Caki2 (cell line): ENCODE results near the gene TGDS. TPM values are rescaled to one million over a fixed set of nuclear protein-coding genes. Genes with fewer than 3 reads are reported as not detected.

ENCODE experiments used
- DNase-seq: peaks from one replicate; pipeline ENCODE4 v3.0.0-alpha.2; 2015; ENCODE audit warnings: low read depth
- in situ Hi-C: cut with HindIII; loops from 2 replicates; pipeline ENCODE4 v1.10.0; 2016; ENCODE audit warnings: low sequenced_read_pairs, low pct_unique_long_range_greater_than_20kb, mixed read lengths
- total RNA-seq: library from RNA; depleted of rRNA; stranded (reverse); fragments of >200 nt; shearing (Covaris generic); gene quantifications from 2 replicates; pipeline ENCODE4 v1.2.3, GENCODE V29; 2014; ENCODE audit warnings: low replicate concordance

Gene TGDS
- total RNA-seq, 1 experiment from 2014 or later, result 11.4 TPM

- in situ Hi-C loops, result no loop called here
- DNase-seq, result no peak
These were observed 36.6 kb downstream of the TGDS start for GRCh38 chr13:94559222-94559795.

- in situ Hi-C loops, result no loop called here
- DNase-seq, result peak; percentile 84
These were observed 37.2 kb downstream of the TGDS start for GRCh38 chr13:94558716-94559115.

- DNase-seq, result no peak
- in situ Hi-C loops, result no loop called here
These were observed 38.2 kb downstream of the TGDS start for GRCh38 chr13:94557684-94558235.

GRCh38 chr13:94556621-94557020, 39.3 kb downstream of the TGDS start:
- no peak for DNase-seq
- in situ Hi-C loops, result no loop called here

- DNase-seq, result no peak
- in situ Hi-C loops, result no loop called here
These were observed 39.9 kb downstream of the TGDS start for GRCh38 chr13:94556041-94556440.

- in situ Hi-C loops, result no loop called here
- DNase-seq, result no peak
These were observed 42.2 kb downstream of the TGDS start for GRCh38 chr13:94553766-94554165.

GRCh38 chr13:94552095-94552494, 43.9 kb downstream of the TGDS start:
- in situ Hi-C loops, result no loop called here
- no peak for DNase-seq

GRCh38 chr13:94550062-94550738, 45.8 kb downstream of the TGDS start:
- in situ Hi-C loops, result no loop called here
- no peak for DNase-seq

GRCh38 chr13:94549232-94550061, 46.5 kb downstream of the TGDS start:
- in situ Hi-C loops, result no loop called here
- peak; percentile 94 for DNase-seq

- in situ Hi-C loops, result no loop called here
- DNase-seq, result no peak
These were observed 47.1 kb downstream of the TGDS start for GRCh38 chr13:94548821-94549231.

GRCh38 chr13:94548382-94548781, 47.6 kb downstream of the TGDS start:
- in situ Hi-C loops, result no loop called here

GRCh38 chr13:94546061-94546839, 49.7 kb downstream of the TGDS start:
- in situ Hi-C loops, result no loop called here

More at GRCh38 chr13:94548382-94548781, 47.6 kb downstream of the TGDS start:
- no peak for DNase-seq

GRCh38 chr13:94544922-94545321, 51.0 kb downstream of the TGDS start:
- in situ Hi-C loops, result no loop called here
- no peak for DNase-seq

More at GRCh38 chr13:94546061-94546839, 49.7 kb downstream of the TGDS start:
- DNase-seq, result no peak

- no peak for DNase-seq
- in situ Hi-C loops, result no loop called here
These were observed 53.0 kb downstream of the TGDS start for GRCh38 chr13:94542917-94543316.

GRCh38 chr13:94537740-94538630, 58.0 kb downstream of the TGDS start:
- DNase-seq, result no peak
- in situ Hi-C loops, result no loop called here

- in situ Hi-C loops, result no loop called here
- DNase-seq, result no peak
These were observed 60.2 kb downstream of the TGDS start for GRCh38 chr13:94535775-94536174.

- in situ Hi-C loops, result no loop called here
- no peak for DNase-seq
These were observed 60.7 kb downstream of the TGDS start for GRCh38 chr13:94535231-94535630.
